HG02610 (cell line): ENCODE data around the gene ZNF669.
"Not testable (repeated sequence)": the region's sequence is repeated elsewhere in the genome, so short reads cannot be mapped to it uniquely, and the experiment has no call there.

Experiments
- ATAC-seq: cut with Tn5 transposase; IDR thresholded peaks from one replicate; pipeline ENCODE4 v1.9.1; 2021; ENCODE audit warnings: mild to moderate bottlenecking, moderate library complexity; ENCODE audit not compliant: unreplicated experiment

Gene ZNF669

DNA sequence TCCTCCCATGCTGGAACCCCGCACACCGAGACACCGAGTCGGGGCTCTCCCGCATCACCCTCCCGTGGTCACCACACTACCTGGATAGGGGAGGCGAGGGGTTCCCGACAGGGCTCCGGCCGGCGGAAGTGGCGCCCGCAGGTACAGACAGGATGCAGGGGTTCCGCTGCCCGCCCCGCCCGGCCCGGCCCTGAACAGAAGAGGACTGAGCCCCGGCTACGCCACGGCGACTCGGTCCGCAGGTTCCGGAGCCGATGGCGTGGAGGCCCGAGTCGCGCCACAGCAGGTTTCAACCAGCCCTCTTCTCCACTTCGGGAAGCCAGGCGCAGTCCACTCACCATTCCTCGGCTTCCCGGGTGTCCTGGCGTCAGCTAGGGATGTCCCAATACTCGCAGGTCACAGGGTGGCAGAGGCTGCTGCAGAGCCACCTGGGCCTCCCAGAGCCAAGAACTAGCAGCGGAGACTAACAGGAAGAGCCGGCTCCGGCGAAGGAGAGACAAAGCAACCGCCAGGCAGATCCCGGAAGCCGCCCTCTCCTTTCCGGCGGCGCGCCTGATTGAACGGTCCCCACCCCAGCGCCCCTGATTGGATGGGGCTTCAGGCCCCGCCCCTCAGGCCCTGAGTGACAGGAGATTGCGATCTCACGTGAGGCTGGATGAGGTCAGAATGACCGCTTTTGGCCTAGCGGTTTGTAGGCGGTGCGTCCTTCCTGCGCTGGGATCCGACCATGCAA is at the start of gene ZNF669:
Gene ZNF669 (minus strand): TSS at position 498 of the 733 bp plus-strand sequence. CDS start 157 bp downstream, at position 341.
- ATAC-seq: peak; percentile 100

GRCh38 chr1:247147781-247148180 is 43.6 kb upstream of the ZNF669 start:
- no peak for ATAC-seq

GRCh38 chr1:247147120-247147519 is 43.0 kb upstream of the ZNF669 start:
- ATAC-seq: not testable (repeated sequence)

DNA sequence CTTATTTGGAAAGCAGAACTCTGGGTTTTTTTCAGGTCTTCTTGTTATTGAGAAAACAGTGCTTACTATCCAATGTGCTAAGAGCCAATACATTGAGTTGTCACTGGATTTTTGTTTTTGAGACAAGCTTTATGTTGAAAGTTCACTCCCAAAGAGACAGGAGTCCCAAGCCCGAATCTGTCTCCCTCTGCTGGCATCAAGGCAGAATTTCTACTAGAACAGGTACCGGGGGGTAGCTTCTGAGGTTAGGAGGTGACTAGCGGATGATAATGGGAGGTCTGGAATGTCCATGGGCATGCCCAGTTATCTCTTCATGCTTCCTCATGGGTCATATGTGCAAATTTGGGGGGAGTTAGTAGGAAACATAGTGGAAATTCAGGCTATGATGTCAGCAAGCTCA is 42.5 kb upstream of the ZNF669 start:
- ATAC-seq: no peak

DNA sequence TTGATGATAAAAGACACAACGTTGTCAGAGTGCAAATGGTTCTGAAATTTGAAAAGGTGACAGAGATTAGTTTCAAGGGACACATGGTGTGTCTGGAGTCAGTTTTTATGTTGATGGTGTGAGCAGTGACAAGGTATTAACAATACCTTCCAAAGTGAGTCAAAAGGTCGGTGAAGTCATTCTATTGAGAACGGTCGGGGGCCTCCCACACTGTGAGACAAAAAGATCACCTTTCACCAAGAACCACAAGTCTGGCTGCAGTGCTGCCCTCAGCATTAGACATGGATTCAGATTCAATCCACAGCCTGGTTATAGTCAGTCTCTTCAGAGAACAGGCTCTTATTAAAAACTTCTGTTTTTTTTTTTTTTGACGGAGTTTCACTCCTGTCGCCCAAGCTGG is 41.1 kb upstream of the ZNF669 start:
- ATAC-seq: no peak

GRCh38 chr1:247139557-247139956 is 35.4 kb upstream of the ZNF669 start:
- not testable (repeated sequence) for ATAC-seq

GRCh38 chr1:247131236-247131635 is 27.1 kb upstream of the ZNF669 start:
- ATAC-seq: no peak

DNA sequence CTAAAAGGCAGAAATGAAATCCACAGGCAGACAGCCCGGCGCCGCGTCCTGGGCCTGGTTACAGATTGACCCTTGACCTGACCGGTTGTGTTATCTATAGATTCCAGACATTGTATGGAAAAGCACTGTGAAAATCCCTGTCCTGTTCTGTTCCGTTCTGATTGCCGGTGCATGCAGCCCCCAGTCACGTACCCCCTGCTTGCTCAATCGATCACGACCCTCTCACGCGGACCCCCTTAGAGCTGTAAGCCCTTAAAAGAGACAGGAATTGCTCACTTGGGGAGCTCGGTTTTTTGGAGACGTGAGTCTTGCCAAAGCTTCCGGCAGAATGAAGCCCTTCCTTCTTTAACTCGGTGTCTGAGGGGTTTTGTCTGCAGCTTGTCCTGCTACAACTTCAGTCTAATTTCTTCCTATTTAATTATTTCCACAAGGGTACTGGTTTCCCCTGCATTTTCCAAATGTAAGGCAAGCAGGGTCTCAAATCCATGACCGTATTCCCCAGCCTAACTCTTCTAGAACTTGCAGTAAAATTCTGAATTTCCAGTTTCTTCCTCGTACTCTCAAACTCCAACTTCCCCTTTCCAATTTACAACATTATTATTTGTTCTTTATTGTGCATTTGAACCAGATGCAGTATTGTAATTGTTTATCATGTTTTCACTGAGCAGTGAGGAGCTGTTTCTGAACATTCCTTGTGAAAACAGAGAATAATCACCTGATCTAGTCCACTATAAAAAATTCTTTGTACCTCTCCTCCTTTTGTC is 23.5 kb upstream of the ZNF669 start:
- not testable (repeated sequence) for ATAC-seq

- peak; percentile 53 for ATAC-seq
These were observed 22.4 kb upstream of the ZNF669 start for GRCh38 chr1:247126601-247127000.

DNA sequence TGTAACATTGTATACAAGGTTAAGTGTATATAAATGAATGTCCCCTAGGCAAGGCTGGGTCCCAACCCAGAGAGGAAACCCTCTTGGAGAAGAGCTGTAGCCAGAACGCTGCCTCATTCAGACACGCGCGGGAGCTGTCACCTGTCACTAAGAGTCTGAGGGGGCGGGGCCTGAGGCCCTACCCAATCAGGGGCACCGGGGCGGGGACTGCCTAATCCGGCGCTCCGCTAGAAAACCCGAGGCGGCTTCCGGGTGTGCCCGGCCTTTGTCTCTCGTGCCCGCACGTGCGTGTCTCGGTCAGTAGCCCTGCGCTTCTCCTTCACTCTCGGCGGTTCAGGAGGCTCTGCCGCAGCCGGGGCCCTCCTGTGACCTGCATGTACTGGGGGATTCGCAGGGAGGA is 22.0 kb upstream of the ZNF669 start:
- ATAC-seq: peak; percentile 99

- no peak for ATAC-seq
These were observed 17.2 kb upstream of the ZNF669 start for GRCh38 chr1:247121382-247121781.

- ATAC-seq: not testable (repeated sequence)
These were observed 16.2 kb upstream of the ZNF669 start for GRCh38 chr1:247120408-247120668.

- no peak for ATAC-seq
These were observed 15.6 kb upstream of the ZNF669 start for GRCh38 chr1:247119600-247120407.

DNA sequence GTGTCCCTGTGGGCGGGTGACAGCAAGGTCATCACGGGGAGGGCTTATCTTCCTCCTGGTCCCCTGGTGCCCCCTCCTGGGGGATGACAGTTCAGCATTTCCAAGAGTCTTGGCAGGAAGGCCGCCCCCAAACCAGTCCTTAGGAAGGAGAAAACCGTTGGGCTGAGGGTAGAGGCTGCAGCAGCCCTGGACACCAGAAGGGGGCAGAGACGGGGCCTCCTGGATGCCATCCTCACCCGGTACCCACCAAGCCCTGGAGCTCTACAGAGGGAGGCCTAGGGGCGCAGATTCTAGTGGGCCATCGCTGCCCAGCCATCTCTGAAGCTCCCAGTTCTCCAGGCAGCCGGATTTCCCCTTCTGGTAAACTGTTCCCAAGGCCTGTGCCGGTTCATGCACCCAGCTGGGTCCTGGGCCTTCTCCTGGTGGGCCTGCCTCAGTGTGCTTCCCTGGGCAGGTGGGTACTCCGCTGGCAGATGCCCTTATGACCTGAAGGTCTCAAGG is 14.8 kb upstream of the ZNF669 start:
- ATAC-seq: no peak

GRCh38 chr1:247115545-247115944 is 11.4 kb upstream of the ZNF669 start:
- ATAC-seq: no peak

GRCh38 chr1:247115141-247115510 is 11.0 kb upstream of the ZNF669 start:
- no peak for ATAC-seq

DNA sequence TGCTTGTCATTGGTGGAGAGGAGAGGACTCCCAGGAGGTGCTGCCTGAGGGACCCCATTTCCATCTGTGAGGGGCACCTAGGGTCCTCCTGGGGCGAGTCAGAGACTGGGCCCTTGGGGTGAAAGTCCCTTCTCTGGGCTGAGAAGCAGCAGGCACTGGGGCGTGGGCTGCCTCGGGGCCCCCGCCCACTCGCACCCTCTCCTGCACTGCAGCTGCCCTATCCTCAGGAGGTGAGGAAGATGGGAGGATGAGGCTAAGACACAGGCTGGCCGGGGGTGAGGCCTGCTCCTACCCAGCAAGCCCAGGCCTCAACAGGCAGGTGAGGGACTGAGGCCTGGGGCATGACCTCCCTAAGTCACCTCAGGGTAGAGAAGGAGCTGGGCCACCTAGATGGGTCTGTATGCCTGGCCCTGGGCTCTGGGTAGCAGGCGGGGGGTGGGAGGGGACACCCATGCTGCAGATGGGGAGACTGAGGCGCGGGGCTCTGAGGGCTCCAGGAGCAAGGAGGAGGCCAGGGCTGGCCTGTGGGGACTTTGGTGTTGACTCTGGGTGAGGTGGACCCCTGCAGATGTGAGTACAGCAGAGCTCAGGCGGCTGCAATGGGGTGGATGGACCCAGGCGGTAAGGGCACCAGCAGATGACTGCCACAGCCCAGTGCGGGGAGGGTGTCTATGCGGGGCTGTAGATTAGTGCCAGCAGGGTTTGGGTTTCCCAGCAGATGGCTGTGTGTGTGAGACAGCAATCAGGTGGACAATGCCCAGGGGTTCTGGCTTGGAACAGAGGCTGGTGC is 10.4 kb upstream of the ZNF669 start:
- no peak for ATAC-seq

GRCh38 chr1:247113733-247114271 is 9.6 kb upstream of the ZNF669 start:
- no peak for ATAC-seq

DNA sequence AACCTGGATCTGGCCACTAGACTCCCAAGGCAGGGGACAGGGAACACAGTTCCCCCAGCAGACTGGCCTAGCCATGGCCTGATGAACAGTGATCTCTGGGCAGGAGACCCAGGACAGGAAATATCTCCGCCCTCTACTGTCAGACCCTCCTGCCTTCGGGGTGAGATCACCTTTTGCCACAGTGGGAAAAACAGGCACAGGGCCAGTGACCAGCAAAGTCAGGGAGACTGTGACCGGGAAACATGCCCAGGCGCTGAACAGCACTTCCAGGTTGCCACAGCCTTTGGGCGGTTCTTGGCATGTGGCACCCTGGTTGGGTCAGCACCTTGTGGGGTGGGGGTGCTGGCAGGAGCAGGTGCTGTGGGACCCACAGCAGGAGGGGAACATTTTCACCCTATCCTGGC is 8.9 kb upstream of the ZNF669 start:
- no peak for ATAC-seq

DNA sequence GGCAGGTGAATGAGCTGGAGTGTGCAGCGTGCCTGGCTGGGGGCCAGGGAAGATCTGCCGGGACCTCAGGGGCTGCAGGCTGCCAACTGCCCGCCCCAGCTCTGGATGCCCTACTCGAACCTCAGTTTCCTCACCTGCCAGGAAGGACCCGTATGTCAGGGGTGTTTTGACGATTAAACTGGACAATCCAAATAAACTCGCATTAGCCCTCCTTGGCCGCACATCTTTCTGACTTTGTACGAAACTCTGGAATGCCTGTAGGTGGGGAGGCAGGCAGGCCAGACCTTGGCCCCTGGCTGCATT is 8.3 kb upstream of the ZNF669 start:
- ATAC-seq: no peak
